GM18502 (cell line): ENCODE data around the gene BLTP2.

Source experiments
- ATAC-seq: cut with Tn5 transposase; IDR thresholded peaks from one replicate; pipeline ENCODE4 v1.9.1; 2021; ENCODE audit warnings: mild to moderate bottlenecking; ENCODE audit not compliant: unreplicated experiment, poor library complexity

The BLTP2 gene

DNA sequence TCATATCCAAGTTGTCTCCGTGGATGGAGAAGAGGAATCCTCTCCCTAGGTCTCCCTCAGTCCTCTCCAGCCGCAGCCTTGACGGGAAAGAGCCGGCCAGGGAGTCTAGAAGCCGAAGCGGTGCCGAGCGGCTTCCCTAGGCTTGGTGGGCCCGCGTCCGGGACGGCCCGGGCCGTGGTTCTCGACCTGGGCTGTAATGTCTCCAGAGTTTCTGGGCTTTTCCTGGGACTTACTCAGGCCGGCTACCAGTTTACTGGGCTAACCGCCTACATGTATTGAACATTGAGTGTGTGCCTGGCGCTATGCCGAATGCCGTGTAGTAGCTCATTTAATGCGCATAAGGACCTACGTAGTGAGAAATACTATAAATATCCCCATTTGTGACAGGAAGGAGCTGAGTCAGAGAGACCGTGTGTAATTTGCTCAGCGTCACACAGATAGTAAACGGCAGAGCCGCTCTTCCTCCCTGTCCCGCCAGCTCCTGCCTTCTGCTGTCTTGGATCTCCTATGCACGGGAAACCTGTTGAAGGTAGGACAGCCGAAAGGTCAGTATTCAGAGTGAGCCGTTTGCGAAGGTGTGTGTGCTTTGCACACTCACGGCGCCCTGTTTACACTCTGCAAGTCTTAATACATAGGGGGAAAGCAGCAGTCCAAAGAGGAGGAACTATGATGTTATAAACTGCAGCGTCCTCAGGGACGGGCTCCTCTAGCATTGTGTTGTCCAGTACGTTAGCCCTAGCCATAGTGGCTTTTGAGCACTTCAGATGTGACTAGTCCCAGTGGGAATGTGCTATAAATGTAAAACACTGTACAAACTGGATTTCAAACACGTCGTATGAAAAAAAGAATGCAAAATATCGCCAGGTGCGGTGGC lies 45.4 kb downstream of the BLTP2 start:
- peak; percentile 49 for ATAC-seq

DNA sequence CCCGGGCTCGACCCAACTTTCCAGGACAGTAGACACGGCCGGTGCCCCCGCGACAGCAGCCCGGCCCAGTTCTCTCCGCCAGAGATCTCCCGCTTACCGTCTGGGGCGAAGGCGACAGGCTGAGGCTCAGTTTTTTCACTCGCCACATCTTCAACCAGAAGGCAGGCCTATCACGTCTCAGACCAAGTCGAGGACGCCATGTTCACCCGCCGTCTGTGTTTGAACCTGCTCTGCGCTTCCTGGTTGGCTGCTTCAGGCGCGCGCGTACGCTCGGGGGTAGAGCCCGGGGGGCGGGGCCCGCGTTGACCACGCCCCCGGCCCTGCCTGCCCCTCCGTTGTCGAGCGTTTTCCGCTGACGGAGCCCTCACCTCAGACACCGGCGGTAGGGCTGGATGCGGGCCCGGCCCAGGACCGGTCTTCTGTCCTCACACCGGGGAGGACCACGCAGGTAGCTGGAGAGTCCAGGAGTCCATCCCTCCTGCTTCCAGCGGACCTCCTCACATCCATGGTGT lies 46.1 kb downstream of the BLTP2 start, which contains the start of gene SPAG5:
Gene SPAG5 (minus strand): TSS at position 227 of the 512 bp plus-strand sequence. CDS start 79 bp downstream, at position 148.
- ATAC-seq, result peak; percentile 84

DNA sequence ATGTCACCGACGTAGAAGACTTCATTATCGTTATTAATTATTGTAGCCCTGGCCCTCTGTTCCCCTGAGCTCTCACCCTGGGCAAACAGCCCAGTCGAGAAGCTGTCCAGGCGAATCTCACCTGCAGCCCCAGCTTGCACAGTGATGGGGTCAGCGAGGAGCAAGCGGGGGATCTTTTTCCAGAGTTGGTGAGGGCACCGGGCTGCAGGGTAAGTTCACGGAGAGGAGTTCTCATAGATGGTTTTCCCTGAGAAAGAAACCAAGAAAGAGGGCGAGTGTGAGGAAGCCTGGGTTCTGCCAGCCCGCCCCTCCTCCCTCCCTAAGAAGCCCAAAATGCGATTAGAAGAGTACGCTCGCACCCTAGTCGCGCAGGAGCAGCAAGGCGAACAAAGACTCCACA lies 46.6 kb downstream of the BLTP2 start:
- peak; percentile 7 for ATAC-seq

DNA sequence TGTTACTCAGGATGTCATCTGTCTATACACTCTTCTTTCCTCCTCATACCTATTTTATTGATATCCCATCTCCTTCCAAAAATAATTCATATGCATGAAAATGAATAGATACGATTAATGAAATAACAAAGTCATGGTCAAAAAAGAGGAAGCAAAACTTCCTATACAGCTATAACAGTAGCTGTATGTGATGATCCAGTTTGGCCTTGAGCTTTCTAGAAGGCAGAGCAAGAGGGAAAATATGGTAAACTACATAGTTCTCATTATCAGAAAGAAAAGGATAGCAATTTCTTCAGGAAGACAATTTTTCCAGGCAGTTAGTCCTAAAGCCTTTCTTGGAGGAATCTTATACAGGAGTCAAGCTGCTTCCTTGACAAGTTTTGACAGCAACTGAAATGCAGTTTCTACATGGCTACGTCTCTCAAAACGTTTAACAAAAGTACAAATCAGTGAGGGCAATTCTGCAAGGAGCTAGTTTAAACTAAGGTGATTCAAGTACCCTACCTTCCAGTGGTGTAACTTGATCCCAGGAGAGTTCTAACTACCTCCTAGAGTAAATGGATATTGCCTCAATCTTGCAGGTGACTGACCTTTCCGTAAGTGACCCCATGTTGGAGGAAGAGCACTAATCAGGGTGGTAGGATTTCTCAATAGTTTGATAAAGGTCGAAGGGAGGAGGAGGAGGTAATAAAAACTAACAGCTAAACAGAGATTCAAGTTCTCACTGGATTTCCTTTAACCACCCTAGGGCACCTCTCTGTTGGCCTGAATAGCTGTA lies 47.2 kb downstream of the BLTP2 start:
- ATAC-seq, result no peak
